Measurements from ENCODE around the gene KIAA0232.

DNA sequence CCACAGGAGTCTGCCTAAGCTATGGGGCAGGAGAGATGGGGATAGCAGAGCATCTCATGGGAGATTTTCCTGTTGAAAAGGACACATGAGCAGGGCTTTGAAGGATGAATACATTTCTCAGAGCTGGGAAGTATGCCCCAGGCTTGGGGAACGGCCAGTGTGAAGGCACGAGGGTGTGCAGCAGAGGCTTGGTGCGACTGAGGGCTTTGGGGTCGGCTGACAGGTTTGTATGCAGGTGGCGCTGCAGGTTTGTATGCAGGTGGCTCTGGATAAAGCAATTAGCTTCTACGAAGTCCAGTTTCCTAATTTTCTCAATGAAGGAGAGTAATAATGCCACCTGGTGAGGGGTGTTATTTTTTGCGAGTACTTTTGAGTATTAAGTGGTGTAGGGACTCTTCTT, 6.8 kb upstream of the KIAA0232 start:
- TF ChIP-seq, protein P1, sequence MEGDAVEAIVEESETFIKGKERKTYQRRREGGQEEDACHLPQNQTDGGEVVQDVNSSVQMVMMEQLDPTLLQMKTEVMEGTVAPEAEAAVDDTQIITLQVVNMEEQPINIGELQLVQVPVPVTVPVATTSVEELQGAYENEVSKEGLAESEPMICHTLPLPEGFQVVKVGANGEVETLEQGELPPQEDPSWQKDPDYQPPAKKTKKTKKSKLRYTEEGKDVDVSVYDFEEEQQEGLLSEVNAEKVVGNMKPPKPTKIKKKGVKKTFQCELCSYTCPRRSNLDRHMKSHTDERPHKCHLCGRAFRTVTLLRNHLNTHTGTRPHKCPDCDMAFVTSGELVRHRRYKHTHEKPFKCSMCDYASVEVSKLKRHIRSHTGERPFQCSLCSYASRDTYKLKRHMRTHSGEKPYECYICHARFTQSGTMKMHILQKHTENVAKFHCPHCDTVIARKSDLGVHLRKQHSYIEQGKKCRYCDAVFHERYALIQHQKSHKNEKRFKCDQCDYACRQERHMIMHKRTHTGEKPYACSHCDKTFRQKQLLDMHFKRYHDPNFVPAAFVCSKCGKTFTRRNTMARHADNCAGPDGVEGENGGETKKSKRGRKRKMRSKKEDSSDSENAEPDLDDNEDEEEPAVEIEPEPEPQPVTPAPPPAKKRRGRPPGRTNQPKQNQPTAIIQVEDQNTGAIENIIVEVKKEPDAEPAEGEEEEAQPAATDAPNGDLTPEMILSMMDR (IDR thresholded peaks at IDR 0.05) = no peak
- TF ChIP-seq POLR2A (IDR thresholded peaks at IDR 0.05) = no peak
